ENCODE measurements around the gene XAGE5. TPM values are rescaled to one million over a fixed set of nuclear protein-coding genes. Genes with fewer than 3 reads are reported as not detected.
"Not testable (repeated sequence)": the region's sequence is repeated elsewhere in the genome, so short reads cannot be mapped to it uniquely, and the experiment has no call there.

Gene XAGE5
- not detected for total RNA-seq

- Histone ChIP-seq H3K9me3 (no peaks in the 10 kb centered on the region), H3K4me3 (no peak within 1 kb of the TSS), H3K27me3 (peaks cover 0 to 3% of the 10 kb centered on the region in 2 donors), H3K27ac (no peak within 1 kb of the TSS), H3K36me3 (no peaks in the 10 kb centered on the region), H3K4me1 (no peaks in the 10 kb centered on the region)
- intact Hi-C loops (cut with DNase I; ENCODE audit: low total_unique reads), result no loop called here
- TF ChIP-seq POLR2A (IDR thresholded peaks at IDR 0.05), result no peak
- no peak for TF ChIP-seq CTCF (IDR thresholded peaks at IDR 0.05)
- DNase-seq, result no peak
Measured at GRCh38 chrX:52811065-52811625, at the start of gene XAGE5. Gene XAGE5 (plus strand): TSS chrX:52811287. CDS start chrX:52812567, 1,280 bp downstream.

GRCh38 chrX:52765983-52766382 lies 45.1 kb upstream of the XAGE5 start:
- H3K4me1 ChIP-seq; H3K27ac ChIP-seq; intact Hi-C loops (cut with DNase I; ENCODE audit: low total_unique reads); H3K9me3 ChIP-seq; H3K27me3 ChIP-seq; DNase-seq; H3K36me3 ChIP-seq; H3K4me3 ChIP-seq: not testable (repeated sequence)

- H3K27me3 ChIP-seq; H3K4me3 ChIP-seq; H3K27ac ChIP-seq; H3K36me3 ChIP-seq; DNase-seq; intact Hi-C loops (cut with DNase I; ENCODE audit: low total_unique reads); H3K9me3 ChIP-seq; H3K4me1 ChIP-seq: not testable (repeated sequence)
Measured at GRCh38 chrX:52773504-52773903, 37.6 kb upstream of the XAGE5 start.

- H3K27ac ChIP-seq; H3K9me3 ChIP-seq; H3K4me3 ChIP-seq; DNase-seq; H3K27me3 ChIP-seq; H3K4me1 ChIP-seq; intact Hi-C loops (cut with DNase I; ENCODE audit: low total_unique reads); H3K36me3 ChIP-seq: not testable (repeated sequence)
Measured at GRCh38 chrX:52797327-52797726, 13.8 kb upstream of the XAGE5 start, which contains the start of gene SPANXN5. Gene SPANXN5 (minus strand): TSS chrX:52797427. CDS start chrX:52797348, 79 bp downstream.

GRCh38 chrX:52804876-52805275 lies 6.2 kb upstream of the XAGE5 start:
- H3K27me3 ChIP-seq; H3K4me1 ChIP-seq; H3K9me3 ChIP-seq; H3K36me3 ChIP-seq; DNase-seq; H3K4me3 ChIP-seq; H3K27ac ChIP-seq; intact Hi-C loops (cut with DNase I; ENCODE audit: low total_unique reads): not testable (repeated sequence)

- DNase-seq, result no peak
- TF ChIP-seq CTCF (IDR thresholded peaks at IDR 0.05), result no peak
- TF ChIP-seq POLR2A (IDR thresholded peaks at IDR 0.05), result no peak
- no peak overlapping the region for H3K4me3 ChIP-seq
- H3K36me3 ChIP-seq, result no peaks in the 10 kb centered on the region
- H3K27me3 ChIP-seq, result peaks cover 0 to 8% of the 10 kb centered on the region in 2 donors
- no peaks in the 10 kb centered on the region for H3K4me1 ChIP-seq
- intact Hi-C loops (cut with DNase I; ENCODE audit: low total_unique reads), result no loop called here
- H3K27ac ChIP-seq, result no peak overlapping the region
- H3K9me3 ChIP-seq, result no peaks in the 10 kb centered on the region
Measured at GRCh38 chrX:52819788-52820187, 8.7 kb downstream of the XAGE5 start.

GRCh38 chrX:52821079-52821760 lies 10.1 kb downstream of the XAGE5 start:
- Histone ChIP-seq H3K4me1 (no peaks in the 10 kb centered on the region), H3K27me3 (peaks cover 0 to 5% of the 10 kb centered on the region in 2 donors), H3K27ac (no peak overlapping the region), H3K4me3 (no peak overlapping the region), H3K9me3 (no peaks in the 10 kb centered on the region), H3K36me3 (no peaks in the 10 kb centered on the region)
- intact Hi-C loops (cut with DNase I; ENCODE audit: low total_unique reads), result no loop called here
- TF ChIP-seq POLR2A (IDR thresholded peaks at IDR 0.05), result no peak
- no peak for TF ChIP-seq CTCF (IDR thresholded peaks at IDR 0.05)
- no peak for DNase-seq

Data from uterus (tissue), 4 donors.